ENCODE measurements around the gene GALK2.

GALK2 gene

GRCh38 chr15:49212897-49213296 lies 42.9 kb downstream of the GALK2 start:
- Histone ChIP-seq H3K27ac (ENCODE audit: low read depth, low read length) (no peak overlapping the region), H3K4me3 (ENCODE audit: low read depth in 1 of 2, low read length in 2 of 2) (no peak overlapping the region), H3K36me3 (ENCODE audit: control insufficient read depth in 1 of 2, insufficient read depth in 2 of 2, low read length in 2 of 2) (peaks cover 3 to 13% of the 10 kb centered on the region in 2 donors), H3K4me1 (ENCODE audit: control insufficient read depth in 1 of 2, insufficient read depth in 2 of 2, low read length in 2 of 2) (no peaks in the 10 kb centered on the region), H3K9ac (ENCODE audit: low read depth in 1 of 2, low read length in 2 of 2) (no peak overlapping the region), H3K27me3 (ENCODE audit: control insufficient read depth in 1 of 2, insufficient read depth in 2 of 2, low read length in 2 of 2) (no peaks in the 10 kb centered on the region), H3K9me3 (ENCODE audit: control insufficient read depth in 1 of 2, low read length in 2 of 2) (peaks cover 5 to 9% of the 10 kb centered on the region in 2 donors)

GRCh38 chr15:49215768-49216739 lies 46.0 kb downstream of the GALK2 start:
- Histone ChIP-seq H3K9me3 (ENCODE audit: control insufficient read depth in 1 of 2, low read length in 2 of 2) (no peaks in the 10 kb centered on the region), H3K27ac (ENCODE audit: low read depth, low read length) (no peak overlapping the region), H3K27me3 (ENCODE audit: control insufficient read depth in 1 of 2, insufficient read depth in 2 of 2, low read length in 2 of 2) (no peaks in the 10 kb centered on the region), H3K36me3 (ENCODE audit: control insufficient read depth in 1 of 2, insufficient read depth in 2 of 2, low read length in 2 of 2) (peaks cover 0 to 25% of the 10 kb centered on the region in 2 donors), H3K9ac (ENCODE audit: low read depth in 1 of 2, low read length in 2 of 2) (no peak overlapping the region), H3K4me3 (ENCODE audit: low read depth in 1 of 2, low read length in 2 of 2) (no peak overlapping the region), H3K4me1 (ENCODE audit: control insufficient read depth in 1 of 2, insufficient read depth in 2 of 2, low read length in 2 of 2) (no peaks in the 10 kb centered on the region)

GRCh38 chr15:49223536-49224274 lies 53.7 kb downstream of the GALK2 start:
- H3K27ac ChIP-seq (ENCODE audit: low read depth, low read length), result no peak overlapping the region
- no peak overlapping the region for H3K9ac ChIP-seq (ENCODE audit: low read depth in 1 of 2, low read length in 2 of 2)
- H3K4me1 ChIP-seq (ENCODE audit: control insufficient read depth in 1 of 2, insufficient read depth in 2 of 2, low read length in 2 of 2), result no peaks in the 10 kb centered on the region
- peaks cover 0 to 4% of the 10 kb centered on the region in 2 donors for H3K9me3 ChIP-seq (ENCODE audit: control insufficient read depth in 1 of 2, low read length in 2 of 2)
- no peaks in the 10 kb centered on the region for H3K27me3 ChIP-seq (ENCODE audit: control insufficient read depth in 1 of 2, insufficient read depth in 2 of 2, low read length in 2 of 2)
- H3K36me3 ChIP-seq (ENCODE audit: control insufficient read depth in 1 of 2, insufficient read depth in 2 of 2, low read length in 2 of 2), result peaks cover 0 to 16% of the 10 kb centered on the region in 2 donors
- no peak overlapping the region for H3K4me3 ChIP-seq (ENCODE audit: low read depth in 1 of 2, low read length in 2 of 2)

GRCh38 chr15:49225572-49226281 lies 55.7 kb downstream of the GALK2 start:
- peaks cover 0 to 19% of the 10 kb centered on the region in 2 donors for H3K36me3 ChIP-seq (ENCODE audit: control insufficient read depth in 1 of 2, insufficient read depth in 2 of 2, low read length in 2 of 2)
- no peak overlapping the region for H3K9ac ChIP-seq (ENCODE audit: low read depth in 1 of 2, low read length in 2 of 2)
- H3K4me3 ChIP-seq (ENCODE audit: low read depth in 1 of 2, low read length in 2 of 2), result no peak overlapping the region
- no peak overlapping the region for H3K27ac ChIP-seq (ENCODE audit: low read depth, low read length)
- no peaks in the 10 kb centered on the region for H3K4me1 ChIP-seq (ENCODE audit: control insufficient read depth in 1 of 2, insufficient read depth in 2 of 2, low read length in 2 of 2)
- H3K27me3 ChIP-seq (ENCODE audit: control insufficient read depth in 1 of 2, insufficient read depth in 2 of 2, low read length in 2 of 2), result no peaks in the 10 kb centered on the region
- peaks cover 0 to 4% of the 10 kb centered on the region in 2 donors for H3K9me3 ChIP-seq (ENCODE audit: control insufficient read depth in 1 of 2, low read length in 2 of 2)

- no peak overlapping the region for H3K9ac ChIP-seq (ENCODE audit: low read depth in 1 of 2, low read length in 2 of 2)
- H3K36me3 ChIP-seq (ENCODE audit: control insufficient read depth in 1 of 2, insufficient read depth in 2 of 2, low read length in 2 of 2), result peaks cover 6 to 27% of the 10 kb centered on the region in 2 donors
- peaks cover 4 to 6% of the 10 kb centered on the region in 2 donors for H3K9me3 ChIP-seq (ENCODE audit: control insufficient read depth in 1 of 2, low read length in 2 of 2)
- no peaks in the 10 kb centered on the region for H3K27me3 ChIP-seq (ENCODE audit: control insufficient read depth in 1 of 2, insufficient read depth in 2 of 2, low read length in 2 of 2)
- no peaks in the 10 kb centered on the region for H3K4me1 ChIP-seq (ENCODE audit: control insufficient read depth in 1 of 2, insufficient read depth in 2 of 2, low read length in 2 of 2)
- no peak overlapping the region for H3K27ac ChIP-seq (ENCODE audit: low read depth, low read length)
- H3K4me3 ChIP-seq (ENCODE audit: low read depth in 1 of 2, low read length in 2 of 2), result no peak overlapping the region
These were observed 57.6 kb downstream of the GALK2 start for GRCh38 chr15:49227602-49228001.

- H3K27ac ChIP-seq (ENCODE audit: low read depth, low read length), result no peak overlapping the region
- peaks cover 4 to 6% of the 10 kb centered on the region in 2 donors for H3K9me3 ChIP-seq (ENCODE audit: control insufficient read depth in 1 of 2, low read length in 2 of 2)
- no peaks in the 10 kb centered on the region for H3K27me3 ChIP-seq (ENCODE audit: control insufficient read depth in 1 of 2, insufficient read depth in 2 of 2, low read length in 2 of 2)
- no peak overlapping the region for H3K4me3 ChIP-seq (ENCODE audit: low read depth in 1 of 2, low read length in 2 of 2)
- H3K4me1 ChIP-seq (ENCODE audit: control insufficient read depth in 1 of 2, insufficient read depth in 2 of 2, low read length in 2 of 2), result no peaks in the 10 kb centered on the region
- no peak overlapping the region for H3K9ac ChIP-seq (ENCODE audit: low read depth in 1 of 2, low read length in 2 of 2)
- H3K36me3 ChIP-seq (ENCODE audit: control insufficient read depth in 1 of 2, insufficient read depth in 2 of 2, low read length in 2 of 2), result peaks cover 6 to 26% of the 10 kb centered on the region in 2 donors
These were observed 59.9 kb downstream of the GALK2 start for GRCh38 chr15:49229922-49230321.

GRCh38 chr15:49232236-49232806 lies 62.3 kb downstream of the GALK2 start:
- no peaks in the 10 kb centered on the region for H3K27me3 ChIP-seq (ENCODE audit: control insufficient read depth in 1 of 2, insufficient read depth in 2 of 2, low read length in 2 of 2)

GRCh38 chr15:49235446-49236124 lies 65.5 kb downstream of the GALK2 start:
- Histone ChIP-seq H3K9me3 (ENCODE audit: control insufficient read depth in 1 of 2, low read length in 2 of 2) (peaks cover 0 to 6% of the 10 kb centered on the region in 2 donors), H3K27me3 (ENCODE audit: control insufficient read depth in 1 of 2, insufficient read depth in 2 of 2, low read length in 2 of 2) (no peaks in the 10 kb centered on the region), H3K36me3 (ENCODE audit: control insufficient read depth in 1 of 2, insufficient read depth in 2 of 2, low read length in 2 of 2) (peaks cover 11 to 20% of the 10 kb centered on the region in 2 donors), H3K27ac (ENCODE audit: low read depth, low read length) (no peak overlapping the region), H3K4me3 (ENCODE audit: low read depth in 1 of 2, low read length in 2 of 2) (no peak overlapping the region), H3K4me1 (ENCODE audit: control insufficient read depth in 1 of 2, insufficient read depth in 2 of 2, low read length in 2 of 2) (peaks cover 0 to 3% of the 10 kb centered on the region in 2 donors), H3K9ac (ENCODE audit: low read depth in 1 of 2, low read length in 2 of 2) (no peak overlapping the region)

More at GRCh38 chr15:49232236-49232806, 62.3 kb downstream of the GALK2 start:
- no peak overlapping the region for H3K9ac ChIP-seq (ENCODE audit: low read depth in 1 of 2, low read length in 2 of 2)
- no peak overlapping the region for H3K4me3 ChIP-seq (ENCODE audit: low read depth in 1 of 2, low read length in 2 of 2)
- peaks cover 6 to 19% of the 10 kb centered on the region in 2 donors for H3K36me3 ChIP-seq (ENCODE audit: control insufficient read depth in 1 of 2, insufficient read depth in 2 of 2, low read length in 2 of 2)
- peaks cover 0 to 3% of the 10 kb centered on the region in 2 donors for H3K4me1 ChIP-seq (ENCODE audit: control insufficient read depth in 1 of 2, insufficient read depth in 2 of 2, low read length in 2 of 2)
- H3K9me3 ChIP-seq (ENCODE audit: control insufficient read depth in 1 of 2, low read length in 2 of 2), result peaks cover 4 to 6% of the 10 kb centered on the region in 2 donors
- H3K27ac ChIP-seq (ENCODE audit: low read depth, low read length), result no peak overlapping the region

GRCh38 chr15:49236869-49237268 lies 66.8 kb downstream of the GALK2 start:
- no peak overlapping the region for H3K27ac ChIP-seq (ENCODE audit: low read depth, low read length)
- H3K27me3 ChIP-seq (ENCODE audit: control insufficient read depth in 1 of 2, insufficient read depth in 2 of 2, low read length in 2 of 2), result no peaks in the 10 kb centered on the region
- no peak overlapping the region for H3K4me3 ChIP-seq (ENCODE audit: low read depth in 1 of 2, low read length in 2 of 2)
- peaks cover 0 to 3% of the 10 kb centered on the region in 2 donors for H3K4me1 ChIP-seq (ENCODE audit: control insufficient read depth in 1 of 2, insufficient read depth in 2 of 2, low read length in 2 of 2)
- H3K36me3 ChIP-seq (ENCODE audit: control insufficient read depth in 1 of 2, insufficient read depth in 2 of 2, low read length in 2 of 2), result peaks cover 9 to 20% of the 10 kb centered on the region in 2 donors
- H3K9ac ChIP-seq (ENCODE audit: low read depth in 1 of 2, low read length in 2 of 2), result no peak overlapping the region
- peaks cover 0 to 5% of the 10 kb centered on the region in 2 donors for H3K9me3 ChIP-seq (ENCODE audit: control insufficient read depth in 1 of 2, low read length in 2 of 2)

All from duodenal mucosa (tissue), 2 donors.